DND-41 (cell line): Measurements from ENCODE around the gene TLCD4.

Experiments
- EZH2 ChIP-seq: IDR thresholded peaks from 3 replicates; pipeline ENCODE4 v1.6.1; 2012; ENCODE audit warnings: borderline replicate concordance, low read depth, mild to moderate bottlenecking, moderate library complexity, low read length, inconsistent platforms; ENCODE audit not compliant: severe bottlenecking
- TF ChIP-seq, protein P1 (sequence below): IDR thresholded peaks from 2 replicates; pipeline ENCODE4 v1.5.1; 2012; ENCODE audit warnings: borderline replicate concordance, low read length, moderate library complexity, mild to moderate bottlenecking; ENCODE audit not compliant: poor library complexity, severe bottlenecking; ENCODE audit errors: extremely low read depth

DNA sequence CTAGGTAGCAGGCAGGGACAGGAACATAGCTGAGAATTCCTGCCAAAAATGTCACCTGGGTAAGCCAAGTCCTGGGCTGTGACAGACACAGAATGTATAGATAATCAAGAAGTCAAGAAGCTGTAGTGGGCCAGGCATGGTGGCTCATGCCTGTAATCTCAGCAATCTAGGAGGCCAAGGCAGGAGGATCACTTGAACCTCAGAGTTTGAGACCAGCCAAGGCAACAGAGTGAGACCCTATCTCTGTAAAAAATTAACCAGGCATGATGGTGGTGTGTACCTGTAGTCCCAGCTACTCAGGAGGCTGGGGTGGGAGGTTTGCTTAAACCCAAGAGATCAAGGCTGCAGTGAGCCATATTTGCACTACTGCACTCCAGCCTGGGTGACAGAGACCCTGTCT lies 41.1 kb upstream of the TLCD4 start:
- TF ChIP-seq, protein P1, sequence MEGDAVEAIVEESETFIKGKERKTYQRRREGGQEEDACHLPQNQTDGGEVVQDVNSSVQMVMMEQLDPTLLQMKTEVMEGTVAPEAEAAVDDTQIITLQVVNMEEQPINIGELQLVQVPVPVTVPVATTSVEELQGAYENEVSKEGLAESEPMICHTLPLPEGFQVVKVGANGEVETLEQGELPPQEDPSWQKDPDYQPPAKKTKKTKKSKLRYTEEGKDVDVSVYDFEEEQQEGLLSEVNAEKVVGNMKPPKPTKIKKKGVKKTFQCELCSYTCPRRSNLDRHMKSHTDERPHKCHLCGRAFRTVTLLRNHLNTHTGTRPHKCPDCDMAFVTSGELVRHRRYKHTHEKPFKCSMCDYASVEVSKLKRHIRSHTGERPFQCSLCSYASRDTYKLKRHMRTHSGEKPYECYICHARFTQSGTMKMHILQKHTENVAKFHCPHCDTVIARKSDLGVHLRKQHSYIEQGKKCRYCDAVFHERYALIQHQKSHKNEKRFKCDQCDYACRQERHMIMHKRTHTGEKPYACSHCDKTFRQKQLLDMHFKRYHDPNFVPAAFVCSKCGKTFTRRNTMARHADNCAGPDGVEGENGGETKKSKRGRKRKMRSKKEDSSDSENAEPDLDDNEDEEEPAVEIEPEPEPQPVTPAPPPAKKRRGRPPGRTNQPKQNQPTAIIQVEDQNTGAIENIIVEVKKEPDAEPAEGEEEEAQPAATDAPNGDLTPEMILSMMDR, result no peak
- no peak for TF ChIP-seq EZH2
